H9 (cell line): ENCODE data around the gene ERFL. TPM values are rescaled to one million over a fixed set of nuclear protein-coding genes. Genes with fewer than 3 reads are reported as not detected.

ENCODE experiments used
- DNase-seq: peaks from one replicate; pipeline ENCODE4 v3.0.0-alpha.2; 2017
- H2AFZ ChIP-seq: one replicate; pipeline ENCODE4 v1.6.1; 2013; ENCODE audit warnings: mild to moderate bottlenecking, low read length, control low read depth, moderate library complexity
- H2AK5ac ChIP-seq: 2 replicates; pipeline ENCODE4 v1.6.1; 2013; ENCODE audit warnings: low read length, control low read depth, mixed read lengths; ENCODE audit not compliant: insufficient read length
- H2BK120ac ChIP-seq: one replicate; pipeline ENCODE4 v1.6.1; 2013; ENCODE audit warnings: low read depth, mild to moderate bottlenecking, low read length, control low read depth, inconsistent platforms; ENCODE audit not compliant: poor library complexity, severe bottlenecking
- H2BK12ac ChIP-seq: 2 replicates; pipeline ENCODE4 v1.6.1; 2013; ENCODE audit warnings: low read length, control low read depth, mixed read lengths, low read depth; ENCODE audit not compliant: insufficient read length
- H2BK15ac ChIP-seq: 2 replicates; pipeline ENCODE4 v1.6.1; 2013; ENCODE audit warnings: low read depth, low read length, control low read depth
- H2BK20ac ChIP-seq: one replicate; pipeline ENCODE4 v1.6.1; 2013; ENCODE audit warnings: low read depth, mild to moderate bottlenecking, low read length, control low read depth, inconsistent platforms; ENCODE audit not compliant: poor library complexity, severe bottlenecking
- H2BK5ac ChIP-seq: 2 replicates; pipeline ENCODE4 v1.6.1; 2013; ENCODE audit warnings: low read length, control low read depth, mixed read lengths; ENCODE audit not compliant: insufficient read length
- H3K14ac ChIP-seq: 2 replicates; pipeline ENCODE4 v1.6.1; 2013; ENCODE audit warnings: low read length, control low read depth; ENCODE audit not compliant: insufficient read depth
- H3K18ac ChIP-seq: 2 replicates; pipeline ENCODE4 v1.6.1; 2013; ENCODE audit warnings: low read depth, mild to moderate bottlenecking, mixed read lengths, low read length, control low read depth; ENCODE audit not compliant: insufficient read length
- H3K23ac ChIP-seq: 2 replicates; pipeline ENCODE4 v1.6.1; 2013; ENCODE audit warnings: low read length, control low read depth, mixed read lengths, low read depth; ENCODE audit not compliant: insufficient read length
- H3K23me2 ChIP-seq: 2 replicates; pipeline ENCODE4 v1.6.1; 2013; ENCODE audit warnings: low read depth, mild to moderate bottlenecking, mixed read lengths, low read length, control low read depth; ENCODE audit not compliant: insufficient read length, poor library complexity, severe bottlenecking
- H3K27ac ChIP-seq: 2 replicates; pipeline ENCODE4 v1.5.1; 2013; ENCODE audit warnings: low read length, control low read depth, mixed read lengths, low read depth; ENCODE audit not compliant: insufficient read length
- H3K27me3 ChIP-seq: 2 replicates; pipeline ENCODE4 v1.6.1; 2013; ENCODE audit warnings: low read length, control low read depth, inconsistent platforms; ENCODE audit not compliant: insufficient read depth
- H3K4ac ChIP-seq: 2 replicates; pipeline ENCODE4 v1.6.1; 2013; ENCODE audit warnings: low read depth, mild to moderate bottlenecking, control low read depth, inconsistent platforms, low read length, moderate library complexity
- H3K4me1 ChIP-seq: 2 replicates; pipeline ENCODE4 v1.6.1; 2013; ENCODE audit warnings: low read length, control low read depth, inconsistent platforms; ENCODE audit not compliant: insufficient read depth
- H3K4me2 ChIP-seq: 2 replicates; pipeline ENCODE4 v1.6.1; 2013; ENCODE audit warnings: low read length, control low read depth, mixed read lengths; ENCODE audit not compliant: insufficient read length, insufficient read depth
- H3K56ac ChIP-seq: 2 replicates; pipeline ENCODE4 v1.6.1; 2013; ENCODE audit warnings: low read depth, mild to moderate bottlenecking, mixed read lengths, low read length, control low read depth; ENCODE audit not compliant: insufficient read length
- H3K79me1 ChIP-seq: 2 replicates; pipeline ENCODE4 v1.6.1; 2013; ENCODE audit warnings: low read depth, mild to moderate bottlenecking, moderate library complexity, low read length, control low read depth, inconsistent platforms; ENCODE audit not compliant: insufficient read depth, poor library complexity, severe bottlenecking
- H3K79me2 ChIP-seq: 2 replicates; pipeline ENCODE4 v1.6.1; 2013; ENCODE audit warnings: low read length, control low read depth, inconsistent platforms; ENCODE audit not compliant: insufficient read depth
- H3K9ac ChIP-seq: 2 replicates; pipeline ENCODE4 v1.6.1; 2013; ENCODE audit warnings: low read length, control low read depth, mixed read lengths; ENCODE audit not compliant: insufficient read length; ENCODE audit errors: extremely low read depth
- H3K9me3 ChIP-seq: one replicate; pipeline ENCODE4 v1.6.1; 2013; ENCODE audit warnings: low read depth, low read length, inconsistent platforms; ENCODE audit not compliant: control insufficient read depth
- H3T11ph ChIP-seq: one replicate; pipeline ENCODE4 v1.6.1; 2013; ENCODE audit warnings: mild to moderate bottlenecking, low read length, control low read depth, inconsistent platforms
- H4K20me1 ChIP-seq: one replicate; pipeline ENCODE4 v1.6.1; 2013; ENCODE audit not compliant: control insufficient read depth, insufficient read length, insufficient read depth
- H4K5ac ChIP-seq: 2 replicates; pipeline ENCODE4 v1.6.1; 2013; ENCODE audit warnings: low read depth, mild to moderate bottlenecking, mixed read lengths, low read length, control low read depth; ENCODE audit not compliant: insufficient read length
- H4K8ac ChIP-seq: replicated peaks from 2 replicates; pipeline ENCODE4 v1.6.1; 2013; ENCODE audit warnings: low read length, control low read depth, mixed read lengths, low read depth; ENCODE audit not compliant: insufficient read length
- H4K91ac ChIP-seq: 2 replicates; pipeline ENCODE4 v1.6.1; 2013; ENCODE audit warnings: low read depth, mild to moderate bottlenecking, moderate library complexity, mixed read lengths, low read length, control low read depth; ENCODE audit not compliant: insufficient read length
- H3K27ac Mint-ChIP-seq, 3 experiments: 2 replicates in 2 of 3; 3 replicates in 1 of 3; pipeline ENCODE4 v1.8.0; 2020 to 2021; ENCODE audit warnings: mixed read lengths in 3 of 3, mild to moderate bottlenecking in 1 of 3, moderate library complexity in 1 of 3
- H3K27me3 Mint-ChIP-seq: 2 replicates; pipeline ENCODE4 v1.8.0; 2021; ENCODE audit warnings: low read depth, mild to moderate bottlenecking, moderate library complexity, mixed read lengths
- H3K36me3 Mint-ChIP-seq, 3 experiments: 2 replicates in 2 of 3; 3 replicates in 1 of 3; pipeline ENCODE4 v1.8.0; 2020 to 2021; ENCODE audit warnings: low read depth in 3 of 3, mixed read lengths in 3 of 3; ENCODE audit not compliant: insufficient read depth in 1 of 3
- H3K4me1 Mint-ChIP-seq, 2 experiments: 2 replicates each; pipeline ENCODE4 v1.8.0; 2020; ENCODE audit warnings: mixed read lengths in 2 of 2
- H3K4me3 Mint-ChIP-seq, 2 experiments: 2 replicates in 1 of 2; 3 replicates in 1 of 2; pipeline ENCODE4 v1.8.0; 2020 to 2021; ENCODE audit warnings: mild to moderate bottlenecking in 2 of 2, mixed read lengths in 2 of 2, moderate library complexity in 1 of 2
- H3K9me3 Mint-ChIP-seq, 2 experiments: 2 replicates in 1 of 2; 3 replicates in 1 of 2; pipeline ENCODE4 v1.8.0; 2020; ENCODE audit warnings: mild to moderate bottlenecking in 2 of 2, mixed read lengths in 2 of 2, moderate library complexity in 1 of 2
- WGBS: extraction: QIAGEN DNeasy Blood & Tissue Kit; methylation state at CpG from one replicate; pipeline ENCODE4 v1.1.7; 2013; ENCODE audit warnings: missing lambda C conversion rate, low lambda C conversion rate, mixed read lengths; ENCODE audit not compliant: insufficient read length; ENCODE audit errors: extremely low coverage; 5-methylcytosine and 5-hydroxymethylcytosine counted together
- total RNA-seq: library from RNA; stranded (reverse); gene quantifications from 2 replicates; pipeline ENCODE4 v1.2.1, GENCODE V29; 2021
- TF ChIP-seq, protein P1 (sequence below): fragments of 200-600 bp; sonication (generic); conservative IDR thresholded peaks from 3 replicates; pipeline ENCODE4 v1.8.0; 2021; ENCODE audit warnings: antibody characterized with exemption, mild to moderate bottlenecking

The ERFL gene
- total RNA-seq, 1 experiment from 2014 or later: 0.22 TPM

DNA sequence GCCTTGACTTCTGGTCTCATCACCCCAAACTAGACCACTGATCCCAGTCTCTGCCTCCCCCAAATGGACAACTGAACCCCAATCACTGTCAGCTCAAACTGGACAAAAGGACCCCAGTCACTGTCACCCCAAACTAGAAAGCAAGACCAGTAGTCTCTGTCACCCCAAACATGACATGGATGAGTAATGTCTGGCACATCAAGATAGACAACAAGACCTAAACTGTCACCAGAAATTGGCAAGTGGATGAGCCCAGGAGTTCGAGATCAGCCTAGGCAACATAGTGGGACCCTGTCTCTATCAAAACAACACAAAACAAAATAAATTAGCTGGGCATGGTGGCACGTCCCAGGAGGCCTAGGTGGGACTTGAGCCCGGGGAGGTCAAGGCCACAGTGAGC, 18.8 kb upstream of the ERFL start:
- no peak overlapping the region for H3K27ac Mint-ChIP-seq
- no peaks in the 10 kb centered on the region for H3K79me2 ChIP-seq
- peaks cover 45% of the 10 kb centered on the region for H3K27me3 Mint-ChIP-seq
- H4K20me1 ChIP-seq: no peaks in the 10 kb centered on the region
- no peak overlapping the region for H3K18ac ChIP-seq
- no peak overlapping the region for H2BK120ac ChIP-seq
- H3K4me1 ChIP-seq: no peaks in the 10 kb centered on the region
- H3K27ac ChIP-seq: no peak overlapping the region
- TF ChIP-seq, protein P1, sequence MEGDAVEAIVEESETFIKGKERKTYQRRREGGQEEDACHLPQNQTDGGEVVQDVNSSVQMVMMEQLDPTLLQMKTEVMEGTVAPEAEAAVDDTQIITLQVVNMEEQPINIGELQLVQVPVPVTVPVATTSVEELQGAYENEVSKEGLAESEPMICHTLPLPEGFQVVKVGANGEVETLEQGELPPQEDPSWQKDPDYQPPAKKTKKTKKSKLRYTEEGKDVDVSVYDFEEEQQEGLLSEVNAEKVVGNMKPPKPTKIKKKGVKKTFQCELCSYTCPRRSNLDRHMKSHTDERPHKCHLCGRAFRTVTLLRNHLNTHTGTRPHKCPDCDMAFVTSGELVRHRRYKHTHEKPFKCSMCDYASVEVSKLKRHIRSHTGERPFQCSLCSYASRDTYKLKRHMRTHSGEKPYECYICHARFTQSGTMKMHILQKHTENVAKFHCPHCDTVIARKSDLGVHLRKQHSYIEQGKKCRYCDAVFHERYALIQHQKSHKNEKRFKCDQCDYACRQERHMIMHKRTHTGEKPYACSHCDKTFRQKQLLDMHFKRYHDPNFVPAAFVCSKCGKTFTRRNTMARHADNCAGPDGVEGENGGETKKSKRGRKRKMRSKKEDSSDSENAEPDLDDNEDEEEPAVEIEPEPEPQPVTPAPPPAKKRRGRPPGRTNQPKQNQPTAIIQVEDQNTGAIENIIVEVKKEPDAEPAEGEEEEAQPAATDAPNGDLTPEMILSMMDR: no peak
- H3K9ac ChIP-seq: no peak overlapping the region
- H4K5ac ChIP-seq: no peak overlapping the region
- H3K14ac ChIP-seq: no peak overlapping the region
- no peak overlapping the region for H4K8ac ChIP-seq
- no peaks in the 10 kb centered on the region for H3K79me1 ChIP-seq
- H3K23me2 ChIP-seq: peaks cover 4% of the 10 kb centered on the region
- H2BK12ac ChIP-seq: no peak overlapping the region
- no peak overlapping the region for H3K56ac ChIP-seq
- H3K4me2 ChIP-seq: no peak overlapping the region
- peaks cover 2 to 7% of the 10 kb centered on the region in 2 experiments; a peak in 3 of 4 replicates for H3K4me1 Mint-ChIP-seq
- H2AFZ ChIP-seq: no peak overlapping the region
- no peaks in the 10 kb centered on the region for H3K9me3 Mint-ChIP-seq
- H3K36me3 Mint-ChIP-seq: no peaks in the 10 kb centered on the region
- no peak overlapping the region for H3K23ac ChIP-seq
- no peak overlapping the region for H4K91ac ChIP-seq
- H2BK5ac ChIP-seq: no peak overlapping the region
- H3K9me3 ChIP-seq: no peaks in the 10 kb centered on the region
- no peak overlapping the region for H2AK5ac ChIP-seq
- no peak overlapping the region for H3T11ph ChIP-seq
- no CpG with 5 or more reads among the region's 3 CpGs for WGBS
- H3K27me3 ChIP-seq: no peaks in the 10 kb centered on the region
- no peak overlapping the region for H2BK20ac ChIP-seq
- DNase-seq: no peak
- H2BK15ac ChIP-seq: no peak overlapping the region
- H3K4ac ChIP-seq: no peak overlapping the region
- H3K4me3 Mint-ChIP-seq: no peak overlapping the region
